Transverse colon (tissue), 4 donors: ENCODE measurements around the gene SLC35E4. TPM values are rescaled to one million over a fixed set of nuclear protein-coding genes. Genes with fewer than 3 reads are reported as not detected.
A peak's percentile ranks its signal among the peaks of the same experiment; 100 is the strongest.

Source experiments
- DNase-seq: peaks from one replicate; pipeline ENCODE4 v3.0.0-alpha.2; 2019
- H3K27ac ChIP-seq, 4 donors: fragments of 200-600 bp; sonication (generic); 2 replicates each; pipeline ENCODE4 v1.5.1; 2016 to 2018; ENCODE audit warnings: inconsistent platforms in 4 of 4
- H3K27me3 ChIP-seq: fragments of 200-600 bp; sonication (generic); 2 replicates; pipeline ENCODE4 v1.5.1; 2017; ENCODE audit warnings: inconsistent platforms
- H3K36me3 ChIP-seq, 4 donors: fragments of 200-600 bp; sonication (generic); 2 replicates each; pipeline ENCODE4 v1.5.1; 2017 to 2019; ENCODE audit warnings: inconsistent platforms in 4 of 4
- H3K4me1 ChIP-seq, 4 donors: fragments of 200-600 bp; sonication (generic); 2 replicates each; pipeline ENCODE4 v1.5.1; 2017 to 2020; ENCODE audit warnings: inconsistent platforms in 4 of 4
- H3K4me3 ChIP-seq, 4 donors: fragments of 200-600 bp; sonication (generic); 1 replicate in 1 of 4; 2 replicates in 3 of 4; pipeline versions ENCODE4 v1.5.1 to v1.6.1; 2017 to 2019; ENCODE audit warnings: inconsistent platforms in 4 of 4
- H3K9me3 ChIP-seq, 2 donors: fragments of 200-600 bp; sonication (generic); 2 replicates each; pipeline ENCODE4 v1.5.1; 2017 to 2019; ENCODE audit warnings: inconsistent platforms in 2 of 2
- EP300 ChIP-seq: sonication (generic); formaldehyde crosslinking; IDR thresholded peaks from one replicate; pipeline ENCODE4 v1.6.1; 2017; ENCODE audit warnings: antibody characterized with exemption, low read depth
- POLR2A ChIP-seq: fragments of 450-650 bp; IDR thresholded peaks from one replicate; pipeline ENCODE4 v1.6.1; 2016; ENCODE audit warnings: antibody characterized with exemption, mild to moderate bottlenecking, moderate library complexity
- POLR2AphosphoS5 ChIP-seq, 3 donors: sonication (generic); formaldehyde crosslinking; IDR thresholded peaks; one replicate each; pipeline ENCODE4 v1.6.1; 2016; ENCODE audit warnings: antibody characterized with exemption in 3 of 3
- WGBS, 2 donors: methylation state at CpG; one replicate each; pipeline ENCODE4 v1.1.5; 2018; ENCODE audit warnings: low coverage in 1 of 2; 5-methylcytosine and 5-hydroxymethylcytosine counted together
- in situ Hi-C, 4 donors: fragments of 200-750 bp; cut with MboI; loops; one replicate each; pipeline versions ENCODE4 v1.15.0 to v1.15.1; 2017; ENCODE audit warnings: low sequenced_read_pairs in 3 of 4, low pct_ligation_motif_present in 1 of 4, low pct_unique_long_range_greater_than_20kb in 1 of 4
- intact Hi-C: fragments of 100-400 bp; cut with DNase I; formaldehyde crosslinking; loops from one replicate; pipeline ENCODE4 v1.15.1; 2023; ENCODE audit warnings: low total_unique reads
- total RNA-seq, 4 donors: library from RNA; depleted of rRNA; stranded (reverse); fragments of >200 nt; gene quantifications; one replicate each; pipeline ENCODE4 v1.1.0, GENCODE V29; 2016
- TF ChIP-seq, protein P1 (sequence below), 5 experiments: fragments of 200-600 bp in 3 of 5; fragments of 450-650 bp in 2 of 5; sonication (generic) in 3 of 5; IDR thresholded peaks; 1 replicate in 2 of 5; 2 replicates in 3 of 5; pipeline ENCODE4 v1.5.1; 2016 to 2017; ENCODE audit warnings: antibody characterized with exemption in 5 of 5, inconsistent platforms in 3 of 5, mild to moderate bottlenecking in 2 of 5, moderate library complexity in 1 of 5

The SLC35E4 gene
- total RNA-seq, 4 donors from 2014 or later, result 6.4 to 21.3 (median 15.7) TPM

GRCh38 chr22:30662040-30662439, 26.5 kb downstream of the SLC35E4 start:
- no peaks in the 10 kb centered on the region for H3K9me3 ChIP-seq
- intact Hi-C loops, result no loop called here
- in situ Hi-C loops, result no loop called here
- WGBS, 2 donors, result 83% methylated on average over 4 of the region's 4 CpGs; no CpG with 5 or more reads in 1 of the 2 donors
- no peak for DNase-seq
- peaks cover 0 to 29% (median 20%) of the 10 kb centered on the region in 4 donors for H3K4me1 ChIP-seq
- TF ChIP-seq, protein P1, sequence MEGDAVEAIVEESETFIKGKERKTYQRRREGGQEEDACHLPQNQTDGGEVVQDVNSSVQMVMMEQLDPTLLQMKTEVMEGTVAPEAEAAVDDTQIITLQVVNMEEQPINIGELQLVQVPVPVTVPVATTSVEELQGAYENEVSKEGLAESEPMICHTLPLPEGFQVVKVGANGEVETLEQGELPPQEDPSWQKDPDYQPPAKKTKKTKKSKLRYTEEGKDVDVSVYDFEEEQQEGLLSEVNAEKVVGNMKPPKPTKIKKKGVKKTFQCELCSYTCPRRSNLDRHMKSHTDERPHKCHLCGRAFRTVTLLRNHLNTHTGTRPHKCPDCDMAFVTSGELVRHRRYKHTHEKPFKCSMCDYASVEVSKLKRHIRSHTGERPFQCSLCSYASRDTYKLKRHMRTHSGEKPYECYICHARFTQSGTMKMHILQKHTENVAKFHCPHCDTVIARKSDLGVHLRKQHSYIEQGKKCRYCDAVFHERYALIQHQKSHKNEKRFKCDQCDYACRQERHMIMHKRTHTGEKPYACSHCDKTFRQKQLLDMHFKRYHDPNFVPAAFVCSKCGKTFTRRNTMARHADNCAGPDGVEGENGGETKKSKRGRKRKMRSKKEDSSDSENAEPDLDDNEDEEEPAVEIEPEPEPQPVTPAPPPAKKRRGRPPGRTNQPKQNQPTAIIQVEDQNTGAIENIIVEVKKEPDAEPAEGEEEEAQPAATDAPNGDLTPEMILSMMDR (IDR thresholded peaks at IDR 0.05), result no peak
- no peak for TF ChIP-seq POLR2A
- TF ChIP-seq EP300, result no peak
- no peak for TF ChIP-seq POLR2AphosphoS5 (IDR thresholded peaks at IDR 0.05)
- peaks cover 0 to 7% (median 0%) of the 10 kb centered on the region in 4 donors for H3K36me3 ChIP-seq
- no peak overlapping the region for H3K4me3 ChIP-seq
- H3K27ac ChIP-seq, result no peak overlapping the region
- no peaks in the 10 kb centered on the region for H3K27me3 ChIP-seq

DNA sequence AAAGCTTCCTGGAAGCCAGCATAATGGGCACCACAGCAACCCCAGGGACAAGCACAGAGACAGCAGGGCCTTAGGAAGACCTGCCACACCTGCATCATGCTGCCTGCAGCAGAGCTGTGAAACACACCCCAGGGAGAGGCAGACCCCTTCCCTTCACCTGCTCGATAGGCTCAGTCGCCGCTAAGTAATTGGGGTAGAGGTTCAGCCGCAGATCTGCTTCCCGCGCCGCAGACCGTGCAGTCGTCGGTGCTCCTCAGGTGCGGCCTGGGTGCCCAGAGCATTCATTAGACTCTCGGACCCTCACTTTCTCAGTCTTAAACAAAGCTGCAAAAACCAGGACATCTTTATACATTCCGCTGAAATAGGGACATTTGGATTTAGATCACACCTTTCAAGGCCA, 29.2 kb downstream of the SLC35E4 start:
- Histone ChIP-seq H3K4me3 (no peak overlapping the region), H3K27me3 (no peaks in the 10 kb centered on the region), H3K27ac (peak overlapping the region; percentile 83 to 92 (median 88)), H3K4me1 (peaks cover 4 to 36% (median 29%) of the 10 kb centered on the region in 4 donors), H3K9me3 (no peaks in the 10 kb centered on the region), H3K36me3 (peaks cover 0 to 7% (median 0%) of the 10 kb centered on the region in 4 donors)
- DNase-seq, result no peak
- in situ Hi-C loops (no loop called here), intact Hi-C loops (no loop called here)
- TF ChIP-seq EP300, result no peak
- TF ChIP-seq, protein P1 (IDR thresholded peaks at IDR 0.05), result no peak
- WGBS, 2 donors, result 97 to 100% methylated on average over 7 to 13 of the region's 13 CpGs

GRCh38 chr22:30665266-30665665, 29.7 kb downstream of the SLC35E4 start:
- Histone ChIP-seq H3K4me3 (no peak overlapping the region), H3K27me3 (no peaks in the 10 kb centered on the region), H3K4me1 (peaks cover 4 to 36% (median 29%) of the 10 kb centered on the region in 4 donors), H3K36me3 (peaks cover 0 to 7% (median 0%) of the 10 kb centered on the region in 4 donors), H3K27ac (peak overlapping the region; percentile 83 to 92 (median 88)), H3K9me3 (no peaks in the 10 kb centered on the region)
- intact Hi-C loops (no loop called here), in situ Hi-C loops (no loop called here)
- WGBS, 2 donors, result 47 to 50% methylated on average over 1 to 2 of the region's 2 CpGs
- peak; percentile 50 for DNase-seq
- no peak for TF ChIP-seq POLR2AphosphoS5 (IDR thresholded peaks at IDR 0.05)
- no peak for TF ChIP-seq POLR2A
- TF ChIP-seq, protein P1 (IDR thresholded peaks at IDR 0.05), result no peak
- no peak for TF ChIP-seq EP300

DNA sequence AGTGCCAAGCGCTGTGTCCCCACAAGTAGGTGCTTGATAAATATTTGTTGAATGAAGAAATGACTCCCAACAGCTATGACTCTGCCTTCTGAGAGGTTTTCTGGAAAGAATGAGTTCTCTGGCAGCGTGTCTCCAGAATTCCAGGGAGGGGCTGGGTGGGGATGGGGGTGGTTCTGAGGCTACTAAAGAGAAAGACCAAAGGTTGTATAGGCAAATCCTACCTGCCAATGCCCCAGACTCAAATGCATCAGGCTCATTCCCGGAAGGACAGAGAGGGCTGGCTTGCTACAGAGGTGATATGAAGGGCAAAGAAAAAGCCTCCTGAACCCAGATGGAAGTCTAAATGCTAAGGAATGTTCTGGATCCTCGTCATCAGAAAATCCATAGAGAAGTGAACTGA, 30.2 kb downstream of the SLC35E4 start:
- TF ChIP-seq EP300 (no peak), POLR2AphosphoS5 (IDR thresholded peaks at IDR 0.05) (peak in 1 of 3 donors; percentile 26)
- peaks cover 4 to 36% (median 29%) of the 10 kb centered on the region in 4 donors for H3K4me1 ChIP-seq
- peak overlapping the region in 1 of 4 donors; percentile 57 for H3K4me3 ChIP-seq
- intact Hi-C loops, result no loop called here
- H3K9me3 ChIP-seq, result no peaks in the 10 kb centered on the region
- peaks cover 0 to 7% (median 0%) of the 10 kb centered on the region in 4 donors for H3K36me3 ChIP-seq
- DNase-seq, result peak; percentile 54
- WGBS, 2 donors, result 54 to 61% methylated on average over 4 of the region's 4 CpGs
- peak overlapping the region; percentile 83 to 92 (median 88) for H3K27ac ChIP-seq
- H3K27me3 ChIP-seq, result no peaks in the 10 kb centered on the region
- in situ Hi-C loops, result no loop called here

- peaks cover 0 to 7% (median 0%) of the 10 kb centered on the region in 4 donors for H3K36me3 ChIP-seq
- H3K4me1 ChIP-seq, result peaks cover 4 to 36% (median 29%) of the 10 kb centered on the region in 4 donors
- in situ Hi-C loops, result no loop called here
- TF ChIP-seq EP300 (no peak), POLR2A (peak; percentile 51), POLR2AphosphoS5 (IDR thresholded peaks at IDR 0.05) (peak; percentile 46 to 73 (median 72))
- TF ChIP-seq, protein P1 (IDR thresholded peaks at IDR 0.05), result no peak
- intact Hi-C loops, result no loop called here
- peak; percentile 76 for DNase-seq
- WGBS, 2 donors, result 1 to 2% methylated on average over 13 to 18 of the region's 18 CpGs
- H3K27ac ChIP-seq, result peak overlapping the region; percentile 83 to 92 (median 88)
- peak overlapping the region; percentile 49 to 71 (median 54) for H3K4me3 ChIP-seq
- no peaks in the 10 kb centered on the region for H3K9me3 ChIP-seq
- no peaks in the 10 kb centered on the region for H3K27me3 ChIP-seq
These were observed 31.5 kb downstream of the SLC35E4 start for GRCh38 chr22:30667107-30667493.
